SK-N-SH treated with all-trans-retinoic acid at 6 μM for 48 hours (cell line): Measurements from ENCODE around the gene TMEM174.
"Not testable (repeated sequence)": the region's sequence is repeated elsewhere in the genome, so short reads cannot be mapped to it uniquely, and the experiment has no call there.

ENCODE experiments used
- ATAC-seq: fragments of 200-7000 bp; cut with Tn5 transposase; 3 replicates; pipeline ENCODE4 v1.9.1; 2020; ENCODE audit warnings: mild to moderate bottlenecking, moderate library complexity
- ARNTL ChIP-seq: fragments of 450-650 bp; formaldehyde crosslinking; IDR thresholded peaks from 2 replicates; pipeline ENCODE4 v1.5.0; 2020; ENCODE audit warnings: low read depth, mild to moderate bottlenecking, moderate library complexity, borderline replicate concordance
- BACH2 ChIP-seq: fragments of 250-450 bp; sonication (Bioruptor Pico); IDR thresholded peaks from 2 replicates; pipeline ENCODE4 v1.9.0; 2021; ENCODE audit warnings: mild to moderate bottlenecking, borderline replicate concordance
- CREB5 ChIP-seq: fragments of 250-450 bp; sonication (Bioruptor Pico); IDR thresholded peaks from 2 replicates; pipeline ENCODE4 v1.5.1; 2020; ENCODE audit warnings: low read depth, mild to moderate bottlenecking, moderate library complexity
- CSDC2 ChIP-seq: fragments of 250-450 bp; sonication (Bioruptor Pico); IDR thresholded peaks from 2 replicates; pipeline ENCODE4 v1.5.0; 2020; ENCODE audit warnings: mild to moderate bottlenecking, moderate library complexity
- ESRRG ChIP-seq: fragments of 250-450 bp; sonication (Bioruptor Pico); IDR thresholded peaks from 2 replicates; pipeline ENCODE4 v1.6.1; 2021; ENCODE audit warnings: mild to moderate bottlenecking
- ISL1 ChIP-seq: fragments of 250-450 bp; sonication (Bioruptor Pico); IDR thresholded peaks from 2 replicates; pipeline ENCODE4 v2.1.2; 2022; ENCODE audit warnings: mild to moderate bottlenecking, moderate library complexity
- OSR1 ChIP-seq: fragments of 250-450 bp; sonication (Bioruptor Pico); IDR thresholded peaks from 2 replicates; pipeline ENCODE4 v1.8.0; 2022; ENCODE audit warnings: moderate library complexity, mild to moderate bottlenecking, inconsistent platforms
- PATZ1 ChIP-seq: fragments of 250-450 bp; sonication (Bioruptor Pico); IDR thresholded peaks from 2 replicates; pipeline ENCODE4 v1.8.0; 2020; ENCODE audit warnings: mild to moderate bottlenecking, moderate library complexity, borderline replicate concordance
- PPARA ChIP-seq: fragments of 250-450 bp; sonication (Bioruptor Pico); IDR thresholded peaks from 2 replicates; pipeline ENCODE4 v1.5.0; 2020; ENCODE audit warnings: mild to moderate bottlenecking, borderline replicate concordance
- RARB ChIP-seq: fragments of 250-450 bp; sonication (Bioruptor Pico); IDR thresholded peaks from 2 replicates; pipeline ENCODE4 v1.8.0; 2021; ENCODE audit warnings: mild to moderate bottlenecking, moderate library complexity
- SNAI2 ChIP-seq: fragments of 250-450 bp; sonication (Bioruptor Pico); IDR thresholded peaks from 2 replicates; pipeline ENCODE4 v1.5.0; 2020; ENCODE audit warnings: mild to moderate bottlenecking, moderate library complexity
- TCF4 ChIP-seq: fragments of 250-450 bp; sonication (Bioruptor Pico); IDR thresholded peaks from 2 replicates; pipeline ENCODE4 v1.8.0; 2021; ENCODE audit warnings: mild to moderate bottlenecking, moderate library complexity, borderline replicate concordance
- TOX ChIP-seq: fragments of 250-450 bp; sonication (Bioruptor Pico); IDR thresholded peaks from 2 replicates; pipeline ENCODE4 v1.8.0; 2021; ENCODE audit warnings: mild to moderate bottlenecking, moderate library complexity, borderline replicate concordance
- TSHZ2 ChIP-seq: fragments of 250-450 bp; sonication (Bioruptor Pico); IDR thresholded peaks from 2 replicates; pipeline ENCODE4 v1.5.0; 2020; ENCODE audit warnings: mild to moderate bottlenecking, moderate library complexity
- ZC3H10 ChIP-seq: fragments of 250-450 bp; sonication (Bioruptor Pico); IDR thresholded peaks from 2 replicates; pipeline ENCODE4 v1.5.1; 2021; ENCODE audit warnings: mild to moderate bottlenecking, moderate library complexity
- ZFP3 ChIP-seq: fragments of 250-450 bp; sonication (Bioruptor Pico); IDR thresholded peaks from 2 replicates; pipeline ENCODE4 v1.5.0; 2020; ENCODE audit warnings: mild to moderate bottlenecking, moderate library complexity
- ZFP30 ChIP-seq: fragments of 450-650 bp; formaldehyde crosslinking; IDR thresholded peaks from 2 replicates; pipeline ENCODE4 v1.5.0; 2022; ENCODE audit warnings: mild to moderate bottlenecking, moderate library complexity
- ZNF565 ChIP-seq: fragments of 450-650 bp; formaldehyde crosslinking; conservative IDR thresholded peaks from 2 replicates; pipeline ENCODE4 v1.5.0; 2020; ENCODE audit warnings: low read depth, mild to moderate bottlenecking, moderate library complexity
- ZNF70 ChIP-seq: fragments of 450-650 bp; formaldehyde crosslinking; IDR thresholded peaks from 2 replicates; pipeline ENCODE4 v1.5.0; 2020; ENCODE audit warnings: mild to moderate bottlenecking, moderate library complexity
- ZNF8 ChIP-seq: fragments of 450-650 bp; formaldehyde crosslinking; IDR thresholded peaks from 2 replicates; pipeline ENCODE4 v1.5.0; 2020; ENCODE audit warnings: mild to moderate bottlenecking, moderate library complexity
- TF ChIP-seq, protein P1 (sequence below): fragments of 250-450 bp; sonication (Bioruptor Pico); IDR thresholded peaks from 2 replicates; pipeline ENCODE4 v1.5.1; 2021; ENCODE audit warnings: mild to moderate bottlenecking, moderate library complexity

Gene TMEM174

DNA sequence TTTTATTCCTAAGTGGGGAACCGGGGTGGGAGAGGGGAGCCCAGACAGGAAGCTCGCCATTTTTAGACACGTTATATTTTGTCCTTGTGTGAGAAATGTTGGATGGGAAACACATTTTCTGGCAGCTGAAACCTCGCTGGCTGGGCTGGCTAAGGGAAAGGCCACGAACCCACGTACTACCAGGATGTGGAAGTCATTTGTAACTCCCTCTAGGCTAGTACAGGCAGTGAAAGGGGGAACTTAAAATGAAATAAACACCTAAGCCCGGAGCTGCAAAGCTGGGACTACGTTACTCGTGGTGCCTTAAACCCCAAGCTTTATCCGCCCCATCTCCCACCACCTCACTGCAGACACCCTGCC, 42.5 kb downstream of the TMEM174 start:
- no peak for TF ChIP-seq RARB (CRISPR knock-in tag)
- TF ChIP-seq TOX (CRISPR knock-in tag) = no peak
- TF ChIP-seq BACH2 (CRISPR knock-in tag) = no peak
- TF ChIP-seq PATZ1 (CRISPR knock-in tag) = no peak
- no peak for TF ChIP-seq ZNF70 (CRISPR knock-in tag)
- no peak for TF ChIP-seq ZC3H10
- no peak for TF ChIP-seq TSHZ2 (CRISPR knock-in tag)
- TF ChIP-seq CREB5 (CRISPR knock-in tag) = no peak
- TF ChIP-seq OSR1 = no peak
- TF ChIP-seq SNAI2 (CRISPR knock-in tag) = no peak
- TF ChIP-seq PPARA (CRISPR knock-in tag) = no peak
- TF ChIP-seq TCF4 (CRISPR knock-in tag) = no peak
- TF ChIP-seq ZFP3 (CRISPR knock-in tag) = no peak
- TF ChIP-seq, protein P1, sequence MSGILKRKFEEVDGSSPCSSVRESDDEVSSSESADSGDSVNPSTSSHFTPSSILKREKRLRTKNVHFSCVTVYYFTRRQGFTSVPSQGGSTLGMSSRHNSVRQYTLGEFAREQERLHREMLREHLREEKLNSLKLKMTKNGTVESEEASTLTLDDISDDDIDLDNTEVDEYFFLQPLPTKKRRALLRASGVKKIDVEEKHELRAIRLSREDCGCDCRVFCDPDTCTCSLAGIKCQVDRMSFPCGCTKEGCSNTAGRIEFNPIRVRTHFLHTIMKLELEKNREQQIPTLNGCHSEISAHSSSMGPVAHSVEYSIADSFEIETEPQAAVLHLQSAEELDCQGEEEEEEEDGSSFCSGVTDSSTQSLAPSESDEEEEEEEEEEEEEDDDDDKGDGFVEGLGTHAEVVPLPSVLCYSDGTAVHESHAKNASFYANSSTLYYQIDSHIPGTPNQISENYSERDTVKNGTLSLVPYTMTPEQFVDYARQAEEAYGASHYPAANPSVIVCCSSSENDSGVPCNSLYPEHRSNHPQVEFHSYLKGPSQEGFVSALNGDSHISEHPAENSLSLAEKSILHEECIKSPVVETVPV = no peak
- TF ChIP-seq ZFP30 (CRISPR knock-in tag) = no peak
- no peak for TF ChIP-seq ISL1 (CRISPR knock-in tag)
- no peak for TF ChIP-seq ZNF8 (CRISPR knock-in tag)
- TF ChIP-seq ARNTL (CRISPR knock-in tag) = no peak
- no peak for TF ChIP-seq ESRRG (CRISPR knock-in tag)
- ATAC-seq = peak; percentile 31; the same call in 2 of the 3 replicates

DNA sequence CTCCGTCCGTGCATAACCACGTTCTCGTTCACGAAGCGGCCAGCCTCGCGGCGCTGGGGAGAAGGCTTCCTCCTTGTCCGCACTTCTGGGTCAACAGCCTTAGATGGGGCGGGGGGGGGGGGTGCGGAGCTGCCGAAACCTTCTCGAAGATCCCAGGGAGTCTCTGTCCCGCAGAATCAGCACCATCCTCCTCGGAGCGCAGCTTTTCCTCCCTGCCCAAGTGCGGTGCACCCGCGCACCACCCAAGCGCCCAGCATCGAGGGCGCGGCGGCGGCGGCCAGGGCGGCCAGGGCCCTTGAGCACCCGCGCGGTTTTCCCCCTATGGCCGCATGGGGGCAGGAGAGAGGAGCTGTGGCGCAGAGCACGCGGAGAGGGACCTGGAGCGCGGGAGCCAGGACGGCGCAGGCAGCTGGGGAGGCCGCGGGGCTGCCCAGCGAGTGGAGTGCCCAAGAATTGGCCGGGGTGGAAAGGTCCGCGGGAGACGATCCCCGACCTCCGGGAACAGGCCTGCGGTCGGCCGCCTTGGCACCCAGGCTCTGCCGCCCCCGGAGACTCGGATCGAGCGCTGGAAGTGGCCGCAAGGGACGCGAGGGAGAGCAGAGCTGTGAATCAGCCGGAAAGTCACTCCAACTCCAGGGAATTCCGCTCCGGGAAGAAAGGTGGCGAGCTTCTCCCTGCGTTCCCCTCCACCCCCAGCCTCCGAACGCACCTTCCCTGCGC, 43.1 kb downstream of the TMEM174 start:
- TF ChIP-seq OSR1 (0 out of 2 replicates have a peak, but pooled peaks have one; percentile 46), CSDC2 (CRISPR knock-in tag) (no peak), ZFP30 (CRISPR knock-in tag) (no peak), ZC3H10 (no peak)
- TF ChIP-seq, all 23 proteins: peak for 1
- peak; percentile 95 for ATAC-seq

DNA sequence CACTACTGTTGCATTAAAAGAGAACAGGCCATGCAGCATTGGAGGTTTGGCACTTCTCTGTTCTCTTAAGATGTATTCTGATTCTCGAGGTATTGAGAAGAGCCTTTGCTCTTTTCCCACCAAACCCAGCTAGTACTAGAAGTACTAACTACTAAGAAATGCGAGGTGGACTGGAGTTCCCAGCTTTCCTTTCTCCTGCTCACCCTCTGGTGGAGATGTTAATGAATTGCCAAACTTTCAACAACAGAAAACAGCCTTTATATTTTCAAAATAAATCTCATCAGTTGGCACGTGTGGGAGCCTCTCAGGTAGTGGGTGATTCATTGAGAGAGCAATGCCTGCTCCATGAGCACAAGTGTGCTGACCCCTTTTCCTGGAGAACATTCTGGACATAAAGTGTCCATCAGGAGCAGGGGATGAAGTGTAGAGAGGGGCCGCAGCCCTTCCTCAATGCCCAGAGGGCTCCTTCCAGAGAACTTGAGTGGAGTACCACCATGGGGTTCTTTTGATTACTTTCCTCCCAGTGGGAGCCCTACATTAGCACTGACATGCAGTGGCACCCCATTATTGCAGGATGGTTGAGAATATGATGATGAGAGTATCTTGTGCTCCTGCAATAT, 45.7 kb downstream of the TMEM174 start:
- TF ChIP-seq PATZ1 (CRISPR knock-in tag) (no peak), PPARA (CRISPR knock-in tag) (no peak), ZNF565 (CRISPR knock-in tag) (no peak)
- TF ChIP-seq, protein P1 = no peak
- ATAC-seq = peak; percentile 6; the same call in 1 of the 3 replicates

- not testable (repeated sequence) for ATAC-seq
Observed at GRCh38 chr5:73219336-73219735, 46.3 kb downstream of the TMEM174 start.
